SH-SY5Y (cell line): Measurements from ENCODE around the gene CNP.

Source experiments
- GATA2 ChIP-seq: IDR thresholded peaks from 2 replicates; pipeline ENCODE4 v1.6.1; 2011; ENCODE audit warnings: mild to moderate bottlenecking, low read depth, low read length
- GATA3 ChIP-seq: IDR thresholded peaks from 2 replicates; pipeline ENCODE4 v1.6.1; 2011; ENCODE audit warnings: low read depth, mild to moderate bottlenecking, low read length, moderate library complexity

Gene CNP

GRCh38 chr17:41959336-41960095, 7.1 kb upstream of the CNP start:
- TF ChIP-seq GATA2, result no peak
- TF ChIP-seq GATA3, result no peak

GRCh38 chr17:41962111-41962510, 4.5 kb upstream of the CNP start:
- TF ChIP-seq GATA2, result no peak
- TF ChIP-seq GATA3, result no peak

GRCh38 chr17:41962768-41963434, 3.7 kb upstream of the CNP start:
- TF ChIP-seq GATA3 (no peak), GATA2 (no peak)

DNA sequence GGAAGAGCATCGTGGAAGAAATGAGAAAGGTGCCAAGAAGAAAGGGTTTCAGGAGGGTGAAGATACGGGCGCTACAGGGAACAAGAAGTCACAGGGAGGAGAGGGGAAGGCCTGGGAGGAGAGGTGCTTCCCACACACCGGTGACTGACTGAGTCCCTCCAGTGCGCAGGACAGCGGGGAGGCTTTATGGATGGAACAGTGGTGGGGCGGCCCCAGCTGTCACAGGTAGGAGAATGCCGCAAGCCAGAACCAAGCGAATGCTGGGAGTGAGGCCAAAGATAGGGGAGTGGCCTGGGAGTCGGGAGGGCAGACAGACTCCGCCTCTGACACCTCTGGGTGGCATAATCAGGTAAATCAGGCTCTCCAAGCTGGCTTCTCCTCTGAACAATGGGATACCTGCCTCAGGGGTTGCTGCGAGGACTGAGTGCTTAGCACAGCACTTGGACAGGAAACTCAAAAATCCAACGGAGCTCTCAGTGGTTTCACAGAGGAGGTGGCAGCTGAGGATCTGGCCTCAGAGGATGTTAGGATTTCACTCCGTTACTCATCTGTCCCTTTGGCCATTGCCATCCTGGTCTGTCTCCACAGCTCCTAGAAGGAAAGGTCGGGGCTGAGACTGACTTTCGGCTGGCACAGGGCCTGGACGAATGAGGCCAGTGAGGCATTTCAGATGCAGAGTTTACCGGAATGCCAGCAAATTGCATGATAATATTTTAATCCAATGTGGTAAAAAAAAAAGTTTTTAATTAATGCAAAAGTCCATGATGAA, 717 bp upstream of the CNP start:
- TF ChIP-seq GATA3 (no peak), GATA2 (no peak)

DNA sequence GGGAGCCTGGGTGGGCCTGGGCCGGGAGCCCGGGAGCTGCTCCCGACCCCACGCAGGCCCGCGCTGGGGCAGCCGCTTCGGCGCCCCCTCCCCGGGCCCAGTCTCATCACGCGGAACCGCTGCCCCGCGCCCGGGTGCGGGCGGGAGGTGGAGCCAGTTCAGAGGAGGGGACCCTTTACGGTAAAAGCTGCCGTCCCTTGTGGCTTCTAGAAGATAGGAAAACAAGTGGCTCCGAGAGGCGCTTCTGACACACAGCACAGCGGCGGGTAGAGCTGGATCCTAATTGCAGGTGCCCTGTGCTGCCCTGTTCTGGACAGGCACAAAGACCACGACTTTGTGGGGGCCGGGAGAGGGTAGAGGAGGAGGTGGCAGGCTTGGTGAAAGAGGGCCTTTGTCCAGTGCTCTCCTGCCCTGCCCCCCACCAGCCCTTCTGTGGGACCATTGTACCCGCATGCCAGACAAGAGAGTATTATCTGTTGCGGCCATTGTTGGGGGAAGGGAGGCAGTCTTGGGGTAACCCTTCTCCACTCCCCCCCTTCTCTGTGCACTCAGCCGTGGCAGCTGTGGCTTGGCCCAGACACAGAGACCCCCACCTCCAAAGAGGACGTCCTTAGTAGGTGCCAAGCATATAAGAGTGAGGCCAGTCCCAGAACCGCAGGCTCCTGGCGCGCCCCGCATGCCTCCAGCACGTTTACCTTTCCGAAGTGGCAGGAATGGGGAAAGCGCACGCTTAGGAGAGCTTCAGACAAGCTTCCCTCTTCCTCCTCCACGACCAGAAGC, 736 bp downstream of the CNP start:
- TF ChIP-seq GATA2 (no peak), GATA3 (no peak)

- TF ChIP-seq GATA3 (no peak), GATA2 (no peak)
Measured at GRCh38 chr17:41967921-41968578, 1.5 kb downstream of the CNP start.

GRCh38 chr17:41968676-41969075, 2.1 kb downstream of the CNP start:
- no peak for TF ChIP-seq GATA3
- no peak for TF ChIP-seq GATA2

DNA sequence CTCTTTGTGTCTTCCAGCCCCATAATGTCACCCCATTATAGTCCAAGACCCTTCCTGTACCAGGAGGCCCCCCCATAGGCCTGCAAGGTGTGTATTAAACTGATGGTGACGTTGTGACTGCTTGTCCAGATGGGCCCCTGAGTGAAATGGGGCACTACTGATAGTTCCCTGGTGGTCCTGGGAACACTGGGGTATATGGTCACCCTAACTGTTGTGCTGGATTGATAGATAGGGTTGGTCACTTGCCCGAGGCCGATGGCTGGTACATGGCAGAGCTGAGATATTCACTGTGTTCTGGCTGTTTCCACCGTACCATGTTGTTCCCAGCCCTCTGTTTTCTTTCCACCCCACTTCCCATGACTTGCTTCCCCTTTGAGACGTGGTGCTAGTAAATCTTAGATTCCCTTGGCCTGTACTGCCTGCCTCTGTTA, 4.3 kb downstream of the CNP start:
- no peak for TF ChIP-seq GATA2
- TF ChIP-seq GATA3, result no peak

DNA sequence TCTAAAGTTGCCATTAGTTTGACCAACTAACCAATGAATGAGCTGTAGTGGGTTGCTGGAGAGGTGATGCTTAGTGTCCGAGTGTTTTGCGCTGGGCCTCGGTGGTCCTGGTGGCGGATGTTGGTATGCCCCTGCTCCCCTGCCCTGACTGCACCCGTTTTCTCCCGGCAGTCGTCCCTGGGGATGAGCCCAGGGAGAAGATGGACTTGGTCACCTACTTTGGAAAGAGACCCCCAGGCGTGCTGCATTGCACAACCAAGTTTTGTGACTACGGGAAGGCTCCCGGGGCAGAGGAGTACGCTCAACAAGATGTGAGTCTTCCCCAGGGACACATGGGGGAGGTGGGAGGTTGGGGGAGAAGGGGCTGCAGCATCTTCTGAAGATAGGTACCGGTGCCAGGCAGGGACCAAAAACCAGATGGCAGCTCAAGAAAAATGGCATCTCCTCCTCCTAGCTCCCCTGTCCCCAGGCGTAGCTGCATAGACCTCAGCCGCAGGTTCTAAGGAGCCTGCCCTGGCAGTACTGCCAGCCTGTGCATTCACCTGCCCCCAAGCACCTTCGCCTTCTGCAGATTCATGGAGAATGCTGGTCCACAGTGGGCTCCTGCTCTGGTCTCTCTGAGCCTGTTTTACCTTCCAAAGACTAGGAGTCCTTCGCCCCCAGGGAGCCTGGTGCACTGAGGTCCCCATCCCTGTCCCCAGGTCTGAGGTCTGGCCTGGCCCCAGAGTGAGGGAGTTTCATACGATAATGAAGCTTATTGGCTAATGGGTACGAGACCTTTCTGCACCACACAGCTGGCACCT, 5.3 kb downstream of the CNP start:
- TF ChIP-seq GATA2 (no peak), GATA3 (no peak)

DNA sequence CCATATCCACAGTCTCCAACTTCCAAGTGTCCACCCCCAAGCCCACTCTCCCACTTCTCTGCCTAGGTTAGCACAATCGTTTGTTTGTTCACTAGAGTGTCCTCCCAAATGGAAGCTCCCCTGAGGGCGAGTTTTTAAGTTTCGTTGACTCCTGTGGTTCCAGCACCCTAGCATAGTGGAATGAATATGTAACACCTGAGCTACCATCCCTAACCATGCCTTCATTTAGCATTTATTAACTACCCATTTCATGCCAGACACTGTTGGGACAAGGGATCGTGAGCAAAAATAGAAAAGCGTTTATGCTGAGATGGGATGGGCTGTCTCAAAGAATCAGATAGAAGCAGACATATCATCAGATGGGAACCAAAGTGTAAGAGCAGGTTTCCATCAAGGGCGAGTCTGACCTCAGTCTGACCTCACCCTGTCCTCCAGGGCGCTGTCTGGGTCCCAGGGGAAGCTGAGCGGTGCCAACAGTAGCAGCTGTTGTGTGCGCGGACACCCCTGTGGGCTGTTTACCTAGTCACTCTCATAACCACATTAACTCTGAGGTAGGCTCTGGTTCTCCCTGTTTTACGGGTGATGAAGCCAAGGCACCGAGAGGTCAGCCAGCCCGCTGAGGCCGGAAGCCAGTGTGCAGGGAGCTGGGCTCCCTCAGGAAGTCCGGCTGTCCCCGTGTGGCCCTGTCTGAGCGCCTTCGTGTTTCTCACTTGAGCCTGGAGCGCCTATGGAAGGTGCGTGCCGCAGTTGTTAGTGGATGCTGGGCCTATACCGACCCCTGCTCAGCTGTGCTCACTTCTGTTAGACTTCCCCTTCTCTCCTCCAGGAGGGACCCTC, 6.2 kb downstream of the CNP start:
- TF ChIP-seq GATA3 (no peak), GATA2 (no peak)

DNA sequence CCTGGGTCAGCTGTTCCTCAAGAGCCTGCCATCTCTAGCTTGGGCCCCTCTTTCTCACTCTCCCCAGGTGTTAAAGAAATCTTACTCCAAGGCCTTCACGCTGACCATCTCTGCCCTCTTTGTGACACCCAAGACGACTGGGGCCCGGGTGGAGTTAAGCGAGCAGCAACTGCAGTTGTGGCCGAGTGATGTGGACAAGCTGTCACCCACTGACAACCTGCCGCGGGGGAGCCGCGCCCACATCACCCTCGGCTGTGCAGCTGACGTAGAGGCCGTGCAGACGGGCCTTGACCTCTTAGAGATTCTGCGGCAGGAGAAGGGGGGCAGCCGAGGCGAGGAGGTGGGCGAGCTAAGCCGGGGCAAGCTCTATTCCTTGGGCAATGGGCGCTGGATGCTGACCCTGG, 6.8 kb downstream of the CNP start:
- TF ChIP-seq GATA3, result no peak

DNA sequence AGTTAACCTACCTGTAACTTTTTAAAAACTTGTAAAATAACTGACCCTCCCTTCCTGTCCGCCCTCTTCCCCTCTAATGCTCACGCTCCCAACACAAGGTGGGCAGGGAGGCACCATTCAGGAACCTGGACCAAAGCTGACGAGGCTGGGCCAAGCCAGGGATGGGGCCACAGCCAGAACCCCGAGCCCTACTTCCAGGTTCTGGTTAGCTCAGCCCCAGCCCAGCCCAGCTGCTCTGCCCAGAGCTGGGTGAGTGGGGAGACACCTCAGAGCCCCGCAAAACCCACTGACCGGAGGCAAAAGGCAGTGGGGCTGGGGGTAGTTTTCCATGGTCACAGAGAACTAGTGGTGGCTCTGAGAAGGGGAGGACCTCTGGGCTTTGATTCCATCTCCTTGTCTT, 7.4 kb downstream of the CNP start:
- TF ChIP-seq GATA3 (no peak), GATA2 (no peak)
